GM12878 (cell line): ENCODE data around the gene DLD. TPM values are rescaled to one million over a fixed set of nuclear protein-coding genes. Genes with fewer than 3 reads are reported as not detected.

Experiments used
- ATAC-seq: fragments of 200-7000 bp; cut with Tn5 transposase; 3 replicates; pipeline ENCODE4 v1.9.1; 2020; ENCODE audit warnings: mild to moderate bottlenecking, moderate library complexity
- BruUV-seq: library from RNA; stranded (reverse); fragments of 400-500 nt; replicated peaks from 2 replicates; lab custom pipeline; 2021; lab: Mats Ljungman, UMichigan
- CTCF ChIA-PET: fragments of 300-600 bp; sonication (Branson Sonifier 250); formaldehyde crosslinking; extraction: SDS; loops from one replicate; lab custom pipeline; 2021; ENCODE audit warnings: inconsistent platforms; lab: Yijun Ruan, JAX
- POLR2A ChIA-PET: fragments of 350-600 bp; formaldehyde crosslinking; extraction: SDS; loops from one replicate; lab custom pipeline; 2021; ENCODE audit warnings: inconsistent platforms; lab: Charles Lee
- RAD21 ChIA-PET: fragments of 300-600 bp; sonication (Branson Sonifier 250); formaldehyde crosslinking; loops from one replicate; lab custom pipeline; 2023; ENCODE audit warnings: antibody characterized with exemption; ENCODE audit not compliant: unreplicated experiment; lab: Charles Lee
- SMC1A ChIA-PET: fragments of 300-600 bp; sonication (Branson Sonifier 250); formaldehyde crosslinking; loops from one replicate; lab custom pipeline; 2023; ENCODE audit not compliant: unreplicated experiment, uncharacterized antibody; lab: Charles Lee
- DNase-seq: peaks from one replicate; pipeline ENCODE4 v3.0.0-alpha.2; 2011; ENCODE audit warnings: low read depth, low spot score
- FAIRE-seq: peaks from 3 replicates; lab custom pipeline; 2011; peaks lifted over from hg19 to GRCh38; lab: Jason Lieb, UNC
- H2AFZ ChIP-seq: 2 replicates; pipeline ENCODE4 v1.6.0; 2011; ENCODE audit warnings: low read depth, low read length, control low read depth; ENCODE audit not compliant: control insufficient read depth
- H3K27ac ChIP-seq: 2 replicates; pipeline ENCODE4 v1.5.1; 2011; ENCODE audit warnings: control low read depth; ENCODE audit not compliant: control insufficient read depth, insufficient read depth
- H3K27me3 ChIP-seq, 2 experiments: replicated peaks in 1 of 2; 2 replicates each; pipeline versions ENCODE4 v1.6.0 to v1.6.1; 2011; ENCODE audit warnings: low read length in 1 of 2; ENCODE audit not compliant: control insufficient read depth in 2 of 2, insufficient read depth in 2 of 2
- H3K36me3 ChIP-seq, 2 experiments: 2 replicates each; pipeline ENCODE4 v1.5.1; 2011; ENCODE audit warnings: low read length in 1 of 2; ENCODE audit not compliant: control insufficient read depth in 2 of 2, insufficient read depth in 2 of 2
- H3K4me1 ChIP-seq: 2 replicates; pipeline ENCODE4 v1.6.1; 2011; ENCODE audit warnings: mild to moderate bottlenecking, low read length, moderate library complexity, mixed read lengths; ENCODE audit not compliant: control insufficient read depth, insufficient read depth
- H3K4me2 ChIP-seq: 2 replicates; pipeline ENCODE4 v1.6.0; 2011; ENCODE audit warnings: control low read depth; ENCODE audit not compliant: control insufficient read depth, insufficient read depth
- H3K4me3 ChIP-seq: fragments of 200-600 bp; sonication (generic); 2 replicates; pipeline ENCODE4 v1.5.1; 2016
- H3K79me2 ChIP-seq: 2 replicates; pipeline ENCODE4 v1.6.0; 2011; ENCODE audit warnings: low read length; ENCODE audit not compliant: control insufficient read depth, insufficient read depth
- H3K9ac ChIP-seq: 2 replicates; pipeline ENCODE4 v1.8.0; 2011; ENCODE audit warnings: low read length, control low read depth, mixed read lengths; ENCODE audit not compliant: control insufficient read depth, insufficient read depth
- H3K9me3 ChIP-seq: replicated peaks from 3 replicates; pipeline ENCODE4 v1.5.1; 2011; ENCODE audit warnings: mild to moderate bottlenecking, low read length; ENCODE audit not compliant: control insufficient read depth, insufficient read depth
- H4K20me1 ChIP-seq: 2 replicates; pipeline ENCODE4 v1.6.0; 2011; ENCODE audit not compliant: control insufficient read depth, insufficient read depth
- CEBPZ ChIP-seq: fragments of 150-350 bp; IDR thresholded peaks from 2 replicates; pipeline ENCODE4 v1.6.1; 2016; ENCODE audit warnings: low read depth, low read length
- IKZF1 ChIP-seq: fragments of 450-650 bp; conservative IDR thresholded peaks from 2 replicates; pipeline ENCODE4 v1.6.1; 2017; ENCODE audit warnings: antibody characterized with exemption, mild to moderate bottlenecking
- IKZF2 ChIP-seq, 2 experiments: fragments of 450-650 bp; IDR thresholded peaks; 2 replicates each; pipeline ENCODE4 v1.6.1; 2017; ENCODE audit warnings: mild to moderate bottlenecking in 2 of 2, moderate library complexity in 2 of 2
- KDM1A ChIP-seq: fragments of 200-600 bp; sonication (generic); IDR thresholded peaks from 2 replicates; pipeline ENCODE4 v1.6.1; 2016; ENCODE audit warnings: borderline replicate concordance
- KLF5 ChIP-seq: fragments of 450-650 bp; IDR thresholded peaks from 2 replicates; pipeline ENCODE4 v1.6.1; 2014; ENCODE audit warnings: mild to moderate bottlenecking; ENCODE audit not compliant: partially characterized antibody
- NFYB ChIP-seq: IDR thresholded peaks from 2 replicates; pipeline ENCODE4 v1.6.1; 2011; ENCODE audit warnings: low read depth, mild to moderate bottlenecking, low read length, improper control_type of control experiment, moderate library complexity; ENCODE audit not compliant: insufficient read depth
- RCOR1 ChIP-seq: conservative IDR thresholded peaks from 2 replicates; pipeline ENCODE4 v1.6.1; 2012; ENCODE audit warnings: low read depth, low read length, improper control_type of control experiment
- SMAD1 ChIP-seq: fragments of 450-650 bp; IDR thresholded peaks from 2 replicates; pipeline ENCODE4 v1.6.1; 2018; ENCODE audit warnings: mild to moderate bottlenecking, low read depth; ENCODE audit not compliant: partially characterized antibody
- ZSCAN29 ChIP-seq: fragments of 450-650 bp; IDR thresholded peaks from 2 replicates; pipeline ENCODE4 v1.6.1; 2017; ENCODE audit warnings: mild to moderate bottlenecking, moderate library complexity
- ZZZ3 ChIP-seq: IDR thresholded peaks from 2 replicates; pipeline ENCODE4 v1.6.1; 2011; ENCODE audit warnings: low read depth; ENCODE audit not compliant: control insufficient read depth, insufficient read length
- WGBS: methylation state at CpG from one replicate; pipeline ENCODE4 v1.1.6; 2016; ENCODE audit warnings: low lambda C conversion rate; ENCODE audit not compliant: insufficient replicate concordance, insufficient coverage; ENCODE audit errors: missing lambda C conversion rate; 5-methylcytosine and 5-hydroxymethylcytosine counted together
- in situ Hi-C: fragments of 300-500 bp; cut with MboI; formaldehyde crosslinking; loops from 9 replicates; pipeline ENCODE4 v1.14.3; 2018; ENCODE audit warnings: mixed read lengths
- intact Hi-C: fragments of 100-400 bp; cut with micrococcal nuclease; formaldehyde crosslinking; loops from one replicate; pipeline ENCODE4 v1.14.2; 2022; ENCODE audit not compliant: unreplicated experiment
- polyA plus RNA-seq, 11 experiments: library from polyadenylated mRNA; depleted of rRNA in 4 of 11; unstranded in 6 of 11; stranded (reverse) in 5 of 11; fragments of >200 nt; fragmentation: Nextera tagmentation in 4 of 11; fragmentation: Illumina TruSeq in 1 of 11; extraction: Ambion mirVana in 4 of 11; extraction: Trizol in 1 of 11; gene quantifications; 1 replicate in 1 of 11; 2 replicates in 10 of 11; pipeline versions ENCODE4 v1.2.1 to v1.2.3, GENCODE V29; 2011 to 2016; ENCODE audit warnings: inconsistent platforms in 2 of 11, missing spikeins in 2 of 11, low read depth in 1 of 11
- total RNA-seq, 4 experiments: library from RNA; depleted of rRNA in 3 of 4; stranded (reverse); fragments of >200 nt in 3 of 4; fragmentation: Illumina TruSeq in 1 of 4; extraction: Trizol in 1 of 4; gene quantifications; 2 replicates each; pipeline versions ENCODE4 v1.2.1 to v1.2.3, GENCODE V29; 2013 to 2021

Gene DLD
- total and polyA plus RNA-seq, 10 of the 15 experiments (the other 5 are each of a cell fraction or from before 2014, with no cell fraction given), result 62.7 to 314 (median 161) TPM

- SMC1A ChIA-PET, result interaction anchor here (0.6 to 2.1 kb wide), 4 partner anchors 15 to 98 kb away, joined by 3 to 11 read pairs (median 4); no protein-coding TSS in a partner anchor
- no peak overlapping the region for H2AFZ ChIP-seq
- no peak for DNase-seq
- TF ChIP-seq ZZZ3, result no peak
- TF ChIP-seq RCOR1, result no peak
- no peak for TF ChIP-seq SMAD1
- no peak for TF ChIP-seq IKZF2 (IDR thresholded peaks at IDR 0.05)
- no peak for TF ChIP-seq KDM1A
- no peak for TF ChIP-seq CEBPZ
- no peak for TF ChIP-seq ZSCAN29
- TF ChIP-seq IKZF1, result no peak
- TF ChIP-seq NFYB, result no peak
- TF ChIP-seq KLF5, result no peak
- TF ChIP-seq, all 136 proteins: peak for 0
- Histone ChIP-seq H3K4me1 (no peaks in the 10 kb centered on the region), H3K4me3 (no peak overlapping the region), H3K36me3 (no peaks in the 10 kb centered on the region; a peak in 1 of 4 replicates), H3K27me3 (no peaks in the 10 kb centered on the region), H3K4me2 (no peak overlapping the region), H3K79me2 (no peaks in the 10 kb centered on the region), H3K9me3 (no peaks in the 10 kb centered on the region), H4K20me1 (no peaks in the 10 kb centered on the region), H3K9ac (no peak overlapping the region), H3K27ac (no peak overlapping the region)
- no peak for ATAC-seq
- ChIA-PET POLR2A (no interaction called here), RAD21 (interaction anchor here (0.7 to 1.2 kb wide), 2 partner anchors 38 to 176 kb away, joined by 3 read pairs; no protein-coding TSS in a partner anchor), CTCF (interaction anchor here (0.6 kb wide), 2 partner anchors 192 to 1197 kb away, joined by 3 read pairs; no protein-coding TSS in a partner anchor)
- in situ Hi-C loops, result no loop called here
- WGBS, result 99% methylated on average over 6 of the region's 6 CpGs
- no TSS peak for BruUV-seq
- FAIRE-seq, result no peak
- intact Hi-C loops, result no loop called here
Observed at GRCh38 chr7:107933386-107934013, 42.5 kb downstream of the DLD start.
